Activated T-cell treated with anti-CD3 and anti-CD28 coated beads, Interleukin-2, amount 50 U/mL, for 72 hours (primary cell): Measurements from ENCODE around the gene LRRD1. TPM values are rescaled to one million over a fixed set of nuclear protein-coding genes. Genes with fewer than 3 reads are reported as not detected.
A peak's percentile ranks its signal among the peaks of the same experiment; 100 is the strongest.
"Not testable (repeated sequence)": the region's sequence is repeated elsewhere in the genome, so short reads cannot be mapped to it uniquely, and the experiment has no call there.

Source experiments
- ATAC-seq, 2 donors: fragments of 150-1000 bp; cut with Tn5 transposase; replicated peaks in 1 of 2; 2 replicates each; pipeline ENCODE4 v1.10.0; 2021; ENCODE audit warnings: moderate library complexity in 2 of 2, mild to moderate bottlenecking in 1 of 2
- DNase-seq, 2 donors: peaks; one replicate each; pipeline ENCODE4 v3.0.0; 2021 to 2022; ENCODE audit warnings: mixed read lengths in 1 of 2
- H3K27ac Mint-ChIP-seq: one replicate; pipeline ENCODE4 v1.8.0; 2022; ENCODE audit warnings: mild to moderate bottlenecking, moderate library complexity, mixed read lengths
- H3K27me3 Mint-ChIP-seq: one replicate; pipeline ENCODE4 v1.8.0; 2022; ENCODE audit warnings: low read depth, mixed read lengths
- H3K36me3 Mint-ChIP-seq, 2 donors: one replicate each; pipeline ENCODE4 v1.8.0; 2022; ENCODE audit warnings: mixed read lengths in 2 of 2, mild to moderate bottlenecking in 1 of 2; ENCODE audit not compliant: insufficient read depth in 2 of 2
- H3K4me1 Mint-ChIP-seq: one replicate; pipeline ENCODE4 v1.8.0; 2022; ENCODE audit warnings: low read depth, mixed read lengths
- H3K4me3 Mint-ChIP-seq, 2 donors: one replicate each; pipeline ENCODE4 v1.8.0; 2022; ENCODE audit warnings: mild to moderate bottlenecking in 2 of 2, mixed read lengths in 2 of 2, moderate library complexity in 2 of 2
- H3K9me3 Mint-ChIP-seq, 2 donors: one replicate each; pipeline ENCODE4 v1.8.0; 2022; ENCODE audit warnings: mixed read lengths in 2 of 2
- total RNA-seq, 2 donors: library from RNA; stranded (reverse); gene quantifications; one replicate each; pipeline ENCODE4 v1.2.3, GENCODE V29; 2022

LRRD1 gene
- total RNA-seq: not detected

DNA sequence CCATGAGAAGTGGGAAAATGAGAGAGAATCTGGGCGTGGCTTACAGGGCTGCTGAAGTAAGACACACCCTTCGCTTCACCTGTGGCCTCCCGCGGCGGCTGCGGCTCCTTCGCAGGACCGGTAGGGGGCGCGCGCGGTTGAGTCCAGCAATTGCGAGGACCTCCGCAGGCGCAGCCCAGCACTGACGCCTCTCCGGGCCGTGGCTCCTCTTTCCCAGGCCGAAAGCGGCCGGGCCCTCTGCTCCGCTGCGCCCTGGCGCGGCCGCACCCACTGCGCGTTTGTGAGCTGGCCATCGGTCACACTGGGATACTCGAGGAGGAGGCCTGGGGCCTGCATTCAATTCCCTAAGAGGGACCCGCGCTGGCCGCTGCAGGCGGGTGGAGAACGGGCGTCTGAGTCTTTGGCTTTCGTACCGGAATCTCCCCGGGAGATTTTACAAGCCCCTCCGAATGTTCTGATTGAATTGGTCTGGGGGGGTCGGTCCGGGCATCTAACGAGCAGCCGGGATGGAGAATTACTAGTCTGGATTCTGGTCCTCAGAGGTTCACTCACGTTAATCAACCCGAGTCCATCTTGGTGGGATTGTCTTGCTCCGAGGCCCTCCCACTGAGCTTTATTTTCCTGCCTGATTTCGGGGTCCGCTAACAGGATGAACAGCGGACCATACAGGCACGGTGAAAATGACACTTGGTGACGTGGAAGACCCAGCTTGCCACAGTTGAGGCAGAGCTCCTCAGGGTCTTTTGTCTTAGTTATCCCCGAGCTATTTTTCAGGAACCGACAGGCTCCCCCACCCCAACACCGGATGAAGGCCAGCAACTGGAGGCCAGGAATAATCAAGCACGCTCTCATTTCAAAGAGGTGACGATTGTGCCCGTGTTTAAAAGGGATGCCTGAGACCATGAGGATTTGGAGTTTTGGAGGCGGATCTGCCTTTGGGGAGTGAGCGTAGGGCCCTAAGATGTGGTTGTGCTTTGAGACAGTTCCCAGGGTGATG is at the start of gene LRRD1:
Gene LRRD1, minus strand, starts transcription at position 215 of the 997 bp plus-strand sequence. CDS start 13,940 bp downstream, outside the sequence.
- Mint-ChIP-seq H3K36me3 (no peaks in the 10 kb centered on the region), H3K27me3 (no peaks in the 10 kb centered on the region), H3K27ac (no peak within 1 kb of the TSS), H3K4me1 (no peaks in the 10 kb centered on the region), H3K4me3 (peak within 1 kb of the TSS; percentile 85 to 87), H3K9me3 (no peaks in the 10 kb centered on the region)
- ATAC-seq: peak; percentile 100
- peak; percentile 92 to 96 for DNase-seq

- DNase-seq (no peak), ATAC-seq (no peak)
- H3K4me3 Mint-ChIP-seq: no peak overlapping the region
- no peak overlapping the region for H3K27ac Mint-ChIP-seq
- H3K9me3 Mint-ChIP-seq: peaks cover 3 to 6% of the 10 kb centered on the region in 2 donors
- H3K27me3 Mint-ChIP-seq: no peaks in the 10 kb centered on the region
- H3K36me3 Mint-ChIP-seq: peaks cover 18 to 45% of the 10 kb centered on the region in 2 donors
- peaks cover 13% of the 10 kb centered on the region for H3K4me1 Mint-ChIP-seq
Observed at GRCh38 chr7:92228742-92229141, 49.8 kb upstream of the LRRD1 start.

DNA sequence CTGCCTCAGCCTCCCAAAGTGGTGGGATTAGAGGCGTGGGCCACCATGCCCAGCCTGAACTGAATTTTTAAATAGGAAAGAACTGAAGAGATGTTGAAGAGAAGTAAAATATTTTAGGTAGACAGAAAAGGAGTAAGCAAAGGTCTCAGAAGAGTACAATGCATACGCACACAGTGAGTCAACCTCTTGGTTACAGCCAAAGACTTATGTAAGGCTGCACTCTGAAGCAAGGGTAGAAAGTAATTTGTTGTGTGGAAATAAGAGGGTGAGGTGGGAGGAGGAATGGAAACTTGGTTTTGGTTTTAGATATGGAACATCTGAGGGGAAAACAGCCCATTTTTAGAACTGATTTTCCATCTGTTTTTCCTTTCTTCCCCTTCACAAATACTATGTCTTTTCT is 49.2 kb upstream of the LRRD1 start:
- ATAC-seq (no peak), DNase-seq (no peak)
- Mint-ChIP-seq H3K27ac (no peak overlapping the region), H3K9me3 (peaks cover 3 to 6% of the 10 kb centered on the region in 2 donors), H3K27me3 (no peaks in the 10 kb centered on the region), H3K36me3 (peaks cover 18 to 44% of the 10 kb centered on the region in 2 donors), H3K4me1 (peaks cover 13% of the 10 kb centered on the region), H3K4me3 (no peak overlapping the region)

GRCh38 chr7:92226981-92227380 is 48.0 kb upstream of the LRRD1 start:
- Mint-ChIP-seq H3K27me3 (no peaks in the 10 kb centered on the region), H3K9me3 (peaks cover 3 to 6% of the 10 kb centered on the region in 2 donors), H3K27ac (peak overlapping the region; percentile 60), H3K36me3 (peaks cover 18 to 39% of the 10 kb centered on the region in 2 donors), H3K4me3 (no peak overlapping the region), H3K4me1 (peaks cover 13% of the 10 kb centered on the region)
- no peak for ATAC-seq
- DNase-seq: no peak

GRCh38 chr7:92221766-92222165 is 42.8 kb upstream of the LRRD1 start:
- H3K27me3 Mint-ChIP-seq: no peaks in the 10 kb centered on the region
- H3K27ac Mint-ChIP-seq: no peak overlapping the region
- no peak overlapping the region for H3K4me3 Mint-ChIP-seq
- ATAC-seq (no peak), DNase-seq (no peak)
- H3K36me3 Mint-ChIP-seq: peaks cover 8 to 39% of the 10 kb centered on the region in 2 donors
- no peaks in the 10 kb centered on the region for H3K4me1 Mint-ChIP-seq
- no peaks in the 10 kb centered on the region for H3K9me3 Mint-ChIP-seq

DNA sequence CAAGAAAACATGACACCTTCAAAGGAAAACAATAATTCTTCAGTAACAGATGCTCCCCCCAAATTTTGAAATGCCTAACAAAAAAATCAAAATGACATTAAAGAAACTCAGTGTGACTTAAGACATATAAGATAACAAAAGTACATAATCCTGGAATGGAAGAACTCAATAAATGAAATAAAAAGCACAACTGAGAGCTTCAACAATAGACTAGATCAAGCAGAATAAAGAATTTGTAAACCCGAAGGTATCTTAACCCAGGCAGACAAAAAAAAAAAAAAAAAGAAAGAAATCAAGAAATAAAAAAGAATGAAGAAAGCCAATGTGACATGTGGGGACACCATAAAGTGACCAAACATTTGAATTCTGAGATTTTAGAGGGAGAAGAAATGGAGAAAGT is 27.7 kb upstream of the LRRD1 start:
- ATAC-seq: no peak
- H3K36me3 Mint-ChIP-seq: peaks cover 27 to 56% of the 10 kb centered on the region in 2 donors
- no peak for DNase-seq
- H3K9me3 Mint-ChIP-seq: peaks cover 5 to 8% of the 10 kb centered on the region in 2 donors
- peaks cover 9% of the 10 kb centered on the region for H3K4me1 Mint-ChIP-seq
- no peak overlapping the region for H3K27ac Mint-ChIP-seq
- H3K4me3 Mint-ChIP-seq: no peak overlapping the region
- no peaks in the 10 kb centered on the region for H3K27me3 Mint-ChIP-seq

GRCh38 chr7:92205987-92206386 is 27.0 kb upstream of the LRRD1 start:
- H3K27me3 Mint-ChIP-seq: no peaks in the 10 kb centered on the region

GRCh38 chr7:92200791-92201190 is 21.8 kb upstream of the LRRD1 start:
- Mint-ChIP-seq H3K36me3 (peaks cover 7 to 20% of the 10 kb centered on the region in 2 donors), H3K4me1 (peaks cover 5% of the 10 kb centered on the region), H3K27me3 (no peaks in the 10 kb centered on the region), H3K4me3 (no peak overlapping the region), H3K27ac (no peak overlapping the region), H3K9me3 (no peaks in the 10 kb centered on the region)
- no peak for DNase-seq
- no peak for ATAC-seq

More at GRCh38 chr7:92205987-92206386, 27.0 kb upstream of the LRRD1 start:
- Mint-ChIP-seq H3K4me3 (no peak overlapping the region), H3K27ac (no peak overlapping the region), H3K4me1 (peaks cover 9% of the 10 kb centered on the region), H3K36me3 (peaks cover 23 to 52% of the 10 kb centered on the region in 2 donors), H3K9me3 (peaks cover 3 to 8% of the 10 kb centered on the region in 2 donors)
- DNase-seq: no peak
- no peak for ATAC-seq

GRCh38 chr7:92192326-92192725 is 13.4 kb upstream of the LRRD1 start:
- no peak overlapping the region for H3K4me3 Mint-ChIP-seq
- peaks cover 20 to 22% of the 10 kb centered on the region in 2 donors for H3K9me3 Mint-ChIP-seq
- H3K36me3 Mint-ChIP-seq: peaks cover 21 to 34% of the 10 kb centered on the region in 2 donors
- H3K4me1 Mint-ChIP-seq: no peaks in the 10 kb centered on the region
- no peak for ATAC-seq
- H3K27me3 Mint-ChIP-seq: no peaks in the 10 kb centered on the region
- DNase-seq: no peak
- no peak overlapping the region for H3K27ac Mint-ChIP-seq

DNA sequence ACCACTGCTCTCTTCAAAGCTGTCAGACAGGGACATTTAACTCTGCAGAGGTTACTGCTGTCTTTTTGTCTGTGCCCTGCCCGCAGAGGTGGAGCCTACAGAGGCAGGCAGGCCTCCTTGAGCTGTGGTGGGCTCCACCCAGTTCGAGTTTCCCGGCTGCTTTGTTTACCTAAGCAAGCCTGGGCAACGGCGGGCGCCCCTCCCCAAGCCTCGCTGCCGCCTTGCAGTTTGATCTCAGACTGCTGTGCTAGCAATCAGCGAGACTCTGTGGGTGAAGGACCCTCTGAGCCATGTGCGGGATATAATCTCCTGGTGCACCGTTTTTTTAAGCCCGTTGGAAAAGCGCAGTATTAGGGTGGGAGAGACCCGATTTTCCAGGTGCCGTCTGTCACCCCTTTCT is 10.3 kb upstream of the LRRD1 start:
- H3K27me3 Mint-ChIP-seq, DNase-seq, ATAC-seq, H3K4me3 Mint-ChIP-seq, H3K27ac Mint-ChIP-seq, H3K4me1 Mint-ChIP-seq: not testable (repeated sequence)
- Mint-ChIP-seq H3K36me3 (peaks cover 17 to 32% of the 10 kb centered on the region in 2 donors), H3K9me3 (peaks cover 15 to 22% of the 10 kb centered on the region in 2 donors)

DNA sequence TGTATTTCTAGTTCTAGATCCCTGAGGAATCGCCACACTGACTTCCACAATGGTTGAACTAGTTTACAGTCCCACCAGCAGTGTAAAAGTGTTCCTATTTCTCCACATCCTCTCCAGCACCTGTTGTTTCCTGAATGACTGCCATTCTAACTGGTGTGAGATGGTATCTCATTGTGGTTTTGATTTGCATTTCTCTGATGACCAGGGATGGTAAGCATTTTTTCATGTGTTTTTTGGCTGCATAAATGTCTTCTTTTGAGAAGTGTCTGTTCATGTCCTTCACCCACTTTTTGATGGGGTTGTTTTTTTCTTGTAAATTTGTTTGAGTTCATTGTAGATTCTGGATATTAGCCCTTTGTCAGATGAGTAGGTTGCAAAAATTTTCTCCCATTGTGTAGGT is 5.4 kb upstream of the LRRD1 start:
- H3K27ac Mint-ChIP-seq, ATAC-seq, H3K9me3 Mint-ChIP-seq, H3K27me3 Mint-ChIP-seq, DNase-seq, H3K4me1 Mint-ChIP-seq, H3K4me3 Mint-ChIP-seq: not testable (repeated sequence)
- peaks cover 4 to 11% of the 10 kb centered on the region in 2 donors for H3K36me3 Mint-ChIP-seq

DNA sequence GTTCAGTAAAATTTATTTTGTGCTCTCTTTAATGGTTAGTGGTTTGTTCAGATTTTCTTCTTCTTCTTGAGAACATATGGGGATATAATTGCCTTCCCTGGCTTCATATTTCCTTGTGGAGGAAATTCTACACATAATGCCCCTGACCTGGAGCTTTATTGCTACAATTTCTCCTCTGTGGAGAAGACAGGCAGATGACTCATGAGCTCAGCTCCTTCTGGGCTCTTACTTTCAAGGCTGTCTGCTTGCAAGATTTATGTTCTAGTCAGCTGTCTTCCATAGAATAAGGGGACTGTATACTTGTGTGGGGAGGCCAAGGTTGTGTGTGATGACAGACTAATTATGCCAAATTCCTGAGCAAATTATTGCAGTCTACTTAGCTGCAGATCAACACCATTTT is 1.6 kb downstream of the LRRD1 start:
- DNase-seq (no peak), ATAC-seq (no peak)
- Mint-ChIP-seq H3K4me1 (no peaks in the 10 kb centered on the region), H3K36me3 (no peaks in the 10 kb centered on the region), H3K27ac (no peak overlapping the region), H3K27me3 (peaks cover 10% of the 10 kb centered on the region), H3K9me3 (no peaks in the 10 kb centered on the region), H3K4me3 (no peak overlapping the region)

GRCh38 chr7:92169529-92169928 is 9.4 kb downstream of the LRRD1 start:
- not testable (repeated sequence) for ATAC-seq, H3K4me1 Mint-ChIP-seq, DNase-seq, H3K9me3 Mint-ChIP-seq, H3K27me3 Mint-ChIP-seq, H3K36me3 Mint-ChIP-seq, H3K4me3 Mint-ChIP-seq, H3K27ac Mint-ChIP-seq
